Measurements from ENCODE around the gene DHCR7.

The DHCR7 gene

DNA sequence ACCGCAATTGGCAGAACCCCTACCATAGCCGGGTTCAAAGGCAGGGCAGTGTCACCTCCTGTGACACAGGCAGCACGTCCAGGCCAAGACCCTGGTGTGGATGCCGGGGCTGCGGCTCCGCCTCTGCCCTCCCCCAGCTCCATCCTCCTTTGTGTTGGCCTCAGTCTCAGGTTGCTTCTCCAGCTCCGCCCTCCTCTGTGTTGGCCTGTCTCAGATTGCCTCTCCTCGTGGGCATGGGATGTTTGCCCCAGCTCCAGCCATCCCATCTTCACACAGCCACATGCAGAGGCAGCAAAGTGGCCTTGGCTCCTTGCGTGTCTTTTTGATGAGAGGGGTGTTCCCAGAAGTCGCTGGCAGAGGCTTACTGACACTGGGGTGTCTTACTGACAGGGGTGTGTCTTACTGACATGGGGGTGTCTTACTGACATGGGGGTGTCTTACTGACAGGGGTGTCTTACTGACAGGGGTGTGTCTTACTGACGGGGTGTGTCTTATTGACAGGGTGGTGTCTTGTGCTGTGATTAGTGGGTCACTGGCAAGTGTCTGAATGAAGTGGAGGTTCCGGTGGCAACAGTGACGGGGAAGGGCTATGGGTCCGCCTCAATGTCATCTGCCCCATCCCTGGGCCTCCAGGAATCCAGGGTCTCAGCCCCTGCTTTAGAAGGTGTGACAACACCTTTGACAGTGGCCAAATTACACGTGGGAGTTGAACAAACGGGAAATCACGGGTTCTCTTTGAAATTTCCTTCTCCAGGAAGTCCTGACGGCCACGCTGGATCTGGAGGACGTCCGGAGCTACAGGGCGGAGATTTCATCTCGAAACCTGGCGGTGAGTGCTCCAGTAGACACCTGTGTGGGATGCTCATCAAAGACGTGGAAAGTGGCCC lies 29.7 kb upstream of the DHCR7 start:
- DNase-seq, result no peak

DNA sequence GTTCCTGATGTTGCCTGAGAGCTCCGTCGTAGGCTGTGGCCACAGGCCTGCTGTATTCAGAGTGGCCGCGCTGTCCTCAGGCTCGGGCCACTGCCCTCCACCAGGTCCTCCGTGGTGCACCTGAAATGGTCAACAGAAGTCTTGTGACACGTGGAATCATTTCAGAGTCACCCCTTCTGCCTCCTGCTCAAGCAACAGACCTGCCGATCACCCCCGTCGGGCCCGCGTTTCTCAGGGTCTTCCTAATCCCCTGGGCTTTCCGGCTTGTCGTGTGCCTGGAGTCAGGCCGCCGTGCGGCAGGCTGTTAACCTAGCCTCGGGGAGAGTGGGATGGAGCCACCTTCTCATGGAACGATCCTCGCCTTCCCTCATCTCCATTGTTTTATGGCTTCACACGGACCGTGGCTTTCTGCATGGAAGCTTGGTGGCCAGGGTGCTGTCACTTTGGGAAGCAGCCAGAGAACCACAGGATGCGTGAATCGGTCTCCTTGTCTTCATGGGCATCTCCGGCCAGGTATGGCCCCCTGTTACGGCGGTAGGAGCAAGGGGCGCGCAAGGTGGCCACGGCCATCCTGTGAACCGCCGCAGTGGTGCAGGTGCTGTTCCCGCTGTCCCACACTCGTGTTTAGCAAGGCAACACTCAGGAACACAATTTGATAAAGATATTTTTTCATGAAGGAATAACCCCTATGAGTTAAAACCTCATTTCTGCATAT lies 28.9 kb upstream of the DHCR7 start:
- DNase-seq, result no peak

DNA sequence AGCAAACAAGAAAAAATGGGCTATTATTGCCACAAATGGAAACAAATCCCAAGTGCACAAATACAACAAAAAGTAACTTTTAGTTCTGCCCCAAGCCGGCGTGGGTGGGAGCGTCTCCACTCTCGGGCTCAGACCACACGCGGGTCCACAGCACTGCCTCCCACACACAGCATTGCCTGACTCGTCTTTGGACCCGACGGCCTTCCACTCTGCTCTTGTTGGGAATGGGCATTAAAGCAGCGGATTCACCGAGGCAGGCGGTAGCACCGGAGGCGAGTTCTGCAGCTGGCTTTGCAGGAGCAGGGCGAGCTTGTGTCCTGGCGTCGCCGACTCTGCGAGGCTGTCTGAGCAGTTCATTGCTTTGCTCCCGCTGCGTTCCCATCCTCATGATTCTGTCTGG lies 27.8 kb upstream of the DHCR7 start:
- DNase-seq, result no peak

DNA sequence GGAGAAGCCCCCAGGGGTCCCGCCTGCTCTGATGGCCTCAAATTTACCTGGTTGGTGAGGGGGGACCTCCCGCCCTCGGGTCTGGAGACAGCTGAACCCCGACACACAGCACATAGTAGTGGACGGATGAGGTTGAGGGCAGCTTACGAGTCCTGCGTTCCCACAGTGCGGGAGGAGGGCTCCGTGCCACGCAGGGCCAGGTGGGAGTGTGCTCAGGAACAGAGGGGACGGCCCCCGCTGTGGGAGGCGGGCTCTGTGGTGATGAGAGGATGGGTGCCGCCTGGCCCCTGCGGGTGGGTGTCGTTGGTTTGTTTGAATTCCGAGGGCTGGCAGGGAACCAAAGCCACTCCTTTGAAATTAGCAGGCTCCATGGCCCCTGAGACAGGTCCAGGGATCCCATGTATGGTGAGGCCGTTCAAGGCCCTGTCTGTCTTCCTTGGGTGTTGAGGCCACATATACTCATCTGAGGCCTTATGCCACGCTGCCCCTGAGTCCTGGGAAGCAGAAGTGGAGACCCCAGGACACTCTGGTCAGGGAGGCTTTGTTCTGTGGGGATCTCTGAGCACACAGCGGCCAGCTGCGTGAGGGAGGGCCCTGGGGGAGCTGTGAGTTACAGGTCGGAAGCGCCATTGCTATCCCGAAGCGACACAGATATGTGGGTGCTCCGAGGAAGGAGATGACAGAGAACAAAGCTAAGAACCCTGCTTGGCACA lies 26.7 kb upstream of the DHCR7 start:
- DNase-seq, result no peak

DNA sequence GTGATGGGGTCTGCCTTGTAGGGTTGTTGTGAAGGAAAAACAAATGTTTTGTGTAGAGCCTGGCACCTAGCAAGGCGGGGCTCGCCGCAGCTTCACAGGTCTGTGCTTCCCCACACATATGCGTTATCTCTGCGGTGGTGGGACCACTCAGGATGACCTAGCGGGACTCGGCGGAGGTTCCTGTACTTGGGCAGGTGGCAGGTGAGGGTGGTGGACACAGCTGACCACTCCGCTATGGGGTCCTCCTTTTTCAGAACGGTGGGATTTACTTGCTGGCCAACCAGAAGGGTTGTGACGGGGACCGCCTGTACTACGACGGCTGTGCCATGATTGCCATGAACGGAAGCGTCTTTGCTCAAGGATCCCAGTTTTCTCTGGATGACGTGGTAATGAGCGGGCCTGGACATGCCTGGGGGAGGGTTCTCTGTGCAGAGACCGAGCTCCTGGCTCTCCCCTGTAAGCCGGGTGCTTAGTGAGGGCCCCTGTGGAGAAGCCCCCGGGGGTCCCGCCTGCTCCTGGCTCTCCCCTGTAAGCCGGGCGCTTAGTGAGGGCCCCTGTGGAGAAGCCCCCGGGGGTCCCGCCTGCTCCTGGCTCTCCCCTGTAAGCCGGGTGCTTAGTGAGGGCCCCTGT lies 26.1 kb upstream of the DHCR7 start:
- DNase-seq, result no peak

DNA sequence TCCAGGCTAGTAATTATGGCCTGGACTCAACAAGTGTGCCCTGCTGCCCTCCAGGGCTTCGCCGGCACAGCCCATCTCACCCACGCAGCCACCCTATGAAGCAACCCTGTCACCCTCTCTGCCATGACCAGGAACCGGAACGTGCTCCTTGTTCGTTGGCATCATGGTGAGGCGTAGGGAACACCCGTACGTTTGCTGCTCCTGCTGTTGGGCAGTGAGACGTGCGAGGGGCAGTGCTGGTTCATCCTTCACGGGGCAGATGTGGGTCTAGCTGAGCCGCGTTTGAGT lies 25.5 kb upstream of the DHCR7 start:
- DNase-seq, result no peak

DNA sequence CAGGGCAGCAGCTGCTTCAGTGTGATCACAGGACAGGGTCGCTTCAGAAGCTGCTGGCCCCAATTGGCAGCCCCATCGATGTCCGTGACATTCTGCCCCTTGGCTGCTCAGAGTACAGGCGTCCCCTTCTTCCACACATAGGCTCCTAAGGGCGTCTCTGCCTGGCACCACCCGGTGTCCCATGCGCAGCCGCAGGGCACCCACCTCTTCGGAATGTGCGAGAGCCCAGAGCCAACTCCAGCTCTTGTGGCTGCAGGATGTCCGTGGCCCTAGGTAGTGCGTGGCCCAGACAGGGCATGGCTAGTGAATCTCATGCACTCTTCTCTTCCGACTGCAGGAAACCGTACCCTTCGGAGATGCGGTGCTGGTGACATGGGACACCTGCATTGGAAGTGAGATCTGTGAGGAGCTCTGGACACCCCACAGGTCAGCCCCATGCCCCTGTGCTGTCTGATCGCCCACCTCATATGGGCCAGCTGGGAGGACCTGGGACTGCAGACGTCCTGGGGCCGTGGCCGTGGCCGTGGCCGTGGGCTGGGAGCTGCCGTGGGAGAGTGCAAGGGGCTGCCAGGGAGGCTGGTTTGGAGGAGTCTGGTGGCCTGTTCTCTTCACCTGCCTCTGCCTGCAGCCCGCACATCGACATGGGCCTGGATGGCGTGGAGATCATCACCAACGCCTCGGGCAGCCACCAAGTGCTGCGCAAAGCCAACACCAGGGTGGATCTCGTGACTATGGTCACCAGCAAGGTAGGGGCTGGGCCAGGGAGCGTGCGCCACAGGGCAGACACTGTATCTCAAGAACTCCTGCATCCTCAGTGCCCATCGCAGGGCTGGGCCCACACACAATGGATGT lies 25.0 kb upstream of the DHCR7 start:
- DNase-seq, result no peak

DNA sequence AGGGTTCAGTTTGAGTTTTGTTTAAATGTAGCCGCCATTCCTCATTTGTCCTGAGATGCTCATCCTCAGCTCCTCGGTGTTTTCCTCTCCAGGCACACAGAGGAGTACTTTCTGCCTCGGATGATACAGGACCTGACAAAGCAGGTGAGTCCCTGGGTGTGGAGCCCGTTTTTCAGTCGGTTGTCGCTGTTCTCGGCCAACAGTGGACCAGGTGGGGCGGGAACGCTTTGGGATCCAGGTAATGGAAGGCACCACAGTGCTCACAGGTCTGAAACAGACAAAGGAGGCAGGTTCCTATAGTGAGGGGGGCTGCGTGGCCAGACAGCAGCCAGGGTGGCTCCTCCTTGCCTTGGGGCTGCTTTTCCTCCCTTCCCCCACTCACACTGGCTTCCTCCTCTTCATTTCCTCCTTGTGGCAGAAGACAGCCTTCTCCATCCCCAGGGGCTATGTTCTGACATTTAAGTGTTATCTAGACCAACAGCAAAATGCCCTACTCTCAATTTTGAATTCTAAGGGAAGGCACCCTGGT lies 24.2 kb upstream of the DHCR7 start:
- no peak for DNase-seq

DNA sequence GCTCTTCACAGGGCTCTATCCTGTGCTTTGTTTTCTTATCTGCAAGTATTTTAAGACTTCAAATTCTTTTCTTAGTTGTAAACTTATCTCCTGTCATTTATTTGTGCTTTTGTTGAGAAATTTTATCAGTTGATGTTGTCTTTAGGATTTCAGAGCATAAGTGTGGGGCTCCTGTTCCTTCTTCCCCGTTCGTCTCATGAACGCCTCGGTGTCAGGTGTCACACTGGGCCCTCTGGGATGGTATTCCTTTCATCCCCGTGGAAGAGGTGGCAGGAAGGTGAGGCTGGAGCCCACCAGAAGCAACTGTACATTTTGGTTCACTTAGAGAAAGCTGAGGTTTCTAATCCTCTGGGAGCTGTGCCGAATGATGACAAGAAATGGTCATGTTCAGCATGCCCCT lies 22.8 kb upstream of the DHCR7 start:
- DNase-seq, result no peak

DNA sequence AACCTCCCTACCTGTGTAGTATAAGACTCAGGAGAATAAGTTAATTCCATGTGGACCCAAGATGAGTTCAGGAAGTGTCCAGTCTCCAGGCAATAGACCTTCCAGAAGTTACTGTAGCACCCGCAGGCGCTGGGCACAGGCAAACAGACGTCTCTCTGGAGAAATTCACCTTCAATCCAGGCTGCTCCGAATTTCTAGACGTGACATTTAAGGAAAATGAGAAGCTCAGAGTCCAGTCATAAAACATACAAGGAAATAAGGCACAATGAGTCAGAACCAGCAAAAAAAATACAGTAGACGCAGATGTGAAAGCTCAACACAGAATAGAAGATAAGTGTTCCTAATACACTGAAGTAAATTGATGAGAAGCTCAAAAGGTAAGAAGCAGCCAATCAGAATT lies 19.0 kb upstream of the DHCR7 start:
- DNase-seq, result no peak

DNA sequence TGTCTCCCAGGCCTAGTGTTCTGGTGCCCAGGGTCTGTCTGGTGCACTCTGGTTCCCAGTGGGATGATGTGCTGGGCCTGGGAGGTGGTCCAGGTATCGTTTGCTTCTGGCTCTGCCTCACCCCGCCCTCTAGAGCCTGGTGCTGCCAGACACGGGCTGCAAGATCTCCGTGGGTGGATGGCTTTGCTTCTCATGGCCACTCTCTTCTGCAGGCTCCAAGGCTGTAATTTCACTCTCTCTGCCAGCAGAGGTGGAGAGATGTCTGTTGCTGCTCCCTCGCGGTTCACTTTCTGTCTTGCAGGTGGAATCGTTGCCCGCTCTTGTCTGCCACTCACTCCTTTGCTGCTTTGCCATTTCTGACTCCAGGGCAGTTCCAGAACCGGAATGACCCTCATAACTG lies 18.2 kb upstream of the DHCR7 start:
- no peak for DNase-seq

DNA sequence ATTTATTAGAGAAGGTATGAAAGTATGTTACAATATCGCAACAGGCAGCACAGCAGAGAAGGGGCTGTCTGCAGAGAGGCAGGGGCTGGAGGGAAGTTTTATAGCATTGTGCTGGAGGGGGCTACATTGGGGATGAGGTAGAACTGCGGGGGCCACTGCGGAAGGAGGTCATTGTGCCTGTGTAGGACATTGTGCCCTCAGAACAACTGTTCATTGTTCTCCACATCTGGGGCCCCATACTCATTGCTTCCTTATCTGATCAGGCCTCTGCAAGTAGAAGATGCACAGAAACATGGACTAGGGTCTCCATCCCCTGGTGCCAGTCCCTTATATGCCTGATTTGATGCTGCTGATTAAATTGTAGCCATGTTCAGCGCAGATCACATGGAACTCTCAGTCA lies 16.9 kb upstream of the DHCR7 start:
- DNase-seq, result no peak

DNA sequence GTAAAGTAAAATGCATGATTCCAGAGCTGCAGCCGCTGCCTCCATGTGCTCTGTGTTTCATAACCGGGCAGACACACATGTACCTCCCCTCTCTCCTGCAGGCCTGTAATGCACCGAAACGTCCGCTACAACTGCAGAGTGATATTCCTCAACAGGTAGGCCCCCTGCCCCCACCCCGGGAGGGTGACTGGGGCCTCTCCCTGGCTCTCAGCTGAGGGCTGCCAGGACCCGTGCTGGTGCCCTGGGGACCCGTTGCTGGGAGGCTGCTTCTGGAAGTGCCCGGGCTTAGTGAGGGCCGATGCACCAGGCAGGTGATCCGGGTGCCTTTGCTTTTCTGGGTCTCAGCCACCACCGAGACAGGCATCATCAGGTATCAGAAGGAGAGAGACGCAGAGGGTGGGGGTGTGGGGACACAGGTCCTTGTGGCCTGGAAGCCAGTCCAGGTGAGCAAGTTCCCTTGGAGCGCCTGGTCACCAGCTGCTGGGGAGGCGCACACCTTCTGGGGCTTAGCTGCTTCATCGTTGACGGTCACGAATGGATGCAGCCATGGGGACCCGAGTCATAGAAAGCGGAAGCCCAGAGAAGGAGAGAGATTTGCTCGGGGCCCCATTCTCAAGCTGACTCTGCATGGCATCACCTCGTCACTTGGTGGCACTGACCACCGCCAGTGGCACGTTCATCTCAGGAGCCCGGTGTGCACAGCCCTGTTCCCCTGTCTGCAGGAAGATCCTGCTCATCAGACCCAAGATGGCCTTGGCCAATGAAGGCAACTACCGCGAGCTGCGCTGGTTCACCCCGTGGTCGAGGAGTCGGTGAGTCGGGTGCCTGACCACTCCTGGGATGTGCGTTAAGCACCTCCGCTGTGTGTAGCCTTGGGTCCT lies 15.4 kb upstream of the DHCR7 start:
- no peak for DNase-seq

DNA sequence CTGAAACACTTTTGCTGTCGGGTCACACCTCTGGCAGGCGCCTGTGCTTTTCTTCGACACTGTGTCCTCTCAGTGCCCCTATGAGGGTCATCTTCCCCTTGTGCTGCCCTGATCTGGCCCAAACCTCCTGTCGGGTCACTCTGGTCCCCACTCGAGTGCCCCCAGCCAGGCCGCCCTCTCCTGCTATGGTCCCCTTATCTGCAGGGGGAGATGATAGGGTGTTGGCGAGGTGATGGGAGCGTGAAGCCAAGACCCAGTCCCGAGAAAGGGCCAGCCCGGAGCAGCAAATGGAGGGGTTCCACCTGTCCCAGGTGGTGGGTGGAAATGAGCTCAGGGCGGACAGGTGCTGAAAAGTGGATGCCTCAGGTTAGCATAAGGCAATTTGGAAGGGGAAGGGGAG lies 14.5 kb upstream of the DHCR7 start:
- DNase-seq, result no peak

DNA sequence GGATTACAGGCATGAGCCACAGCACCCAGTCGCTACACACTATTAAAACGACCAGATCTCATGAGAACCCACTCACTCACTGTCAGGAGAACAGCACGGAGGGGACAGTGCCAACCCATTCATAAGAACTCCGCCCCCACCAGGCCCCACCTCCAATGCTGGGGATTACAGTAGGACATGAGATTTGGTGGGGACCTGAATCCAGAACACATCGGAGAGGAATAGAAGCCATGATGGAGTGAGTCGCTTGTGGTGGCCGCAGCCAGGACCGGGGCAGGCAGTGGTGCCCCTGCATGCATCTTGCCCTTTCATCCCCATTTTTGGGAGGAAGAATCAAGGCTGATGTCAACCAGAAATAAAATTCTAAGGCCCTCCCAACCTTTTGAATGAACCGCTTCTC lies 13.5 kb upstream of the DHCR7 start:
- no peak for DNase-seq

DNA sequence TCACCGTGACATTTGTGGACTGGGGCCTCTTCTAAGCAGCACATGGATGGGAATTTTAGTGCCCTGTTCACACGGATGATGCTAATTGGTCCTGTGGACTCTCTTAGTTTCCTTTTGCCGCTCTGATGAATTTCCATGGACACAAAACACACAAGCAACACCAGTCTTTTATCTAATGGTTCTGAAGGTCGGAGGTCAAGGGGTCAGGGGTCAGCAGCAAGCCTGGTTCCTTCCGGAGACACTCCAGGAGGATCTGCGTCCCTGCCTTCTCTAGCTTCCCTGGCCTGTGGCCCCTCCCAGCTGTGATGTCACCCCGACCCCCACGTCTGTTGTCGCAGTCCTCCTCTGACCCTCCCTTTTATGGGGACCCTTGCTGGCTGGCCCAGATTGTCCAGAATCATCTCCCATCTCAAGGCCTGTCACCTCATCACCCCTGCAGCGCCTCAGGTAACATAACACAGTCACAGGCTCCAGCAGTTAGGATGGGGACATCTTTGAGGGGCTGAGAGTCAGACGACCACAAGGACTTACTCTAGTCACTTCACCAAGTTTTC lies 11.7 kb upstream of the DHCR7 start:
- DNase-seq, result no peak

DNA sequence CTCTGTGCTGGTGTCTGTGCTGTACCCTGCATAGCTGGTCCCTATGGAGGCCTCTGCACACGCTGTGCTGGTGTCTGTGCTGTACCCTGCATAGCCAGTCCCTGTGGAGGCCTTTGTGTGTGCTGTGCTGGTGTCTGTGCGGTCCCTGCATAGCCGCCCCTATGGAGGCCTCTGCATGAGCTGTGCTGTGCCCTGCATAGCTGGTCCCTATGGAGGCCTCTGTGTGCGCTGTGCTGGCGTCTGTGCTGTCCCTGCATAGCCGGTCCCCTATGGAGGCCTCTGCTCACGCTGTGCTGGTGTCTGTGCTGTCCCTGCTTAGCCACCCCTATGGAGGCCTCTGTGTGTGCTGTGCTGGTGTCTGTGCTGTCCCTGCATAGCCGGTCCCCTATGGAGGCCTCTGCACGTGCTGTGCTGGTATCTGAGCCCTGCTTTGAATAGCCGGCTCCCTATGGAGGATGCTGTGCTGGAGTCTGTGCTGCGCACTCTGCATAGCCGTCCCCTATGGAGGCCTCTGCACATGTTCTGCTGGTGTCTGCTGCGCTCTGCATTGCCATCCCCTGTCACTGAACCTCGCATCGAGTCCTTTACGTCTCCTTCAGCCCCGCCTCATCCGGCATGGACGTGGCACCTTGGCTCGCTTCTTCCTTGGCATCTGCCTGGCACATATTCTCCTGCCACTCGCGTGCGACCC lies 11.0 kb upstream of the DHCR7 start:
- no peak for DNase-seq

DNA sequence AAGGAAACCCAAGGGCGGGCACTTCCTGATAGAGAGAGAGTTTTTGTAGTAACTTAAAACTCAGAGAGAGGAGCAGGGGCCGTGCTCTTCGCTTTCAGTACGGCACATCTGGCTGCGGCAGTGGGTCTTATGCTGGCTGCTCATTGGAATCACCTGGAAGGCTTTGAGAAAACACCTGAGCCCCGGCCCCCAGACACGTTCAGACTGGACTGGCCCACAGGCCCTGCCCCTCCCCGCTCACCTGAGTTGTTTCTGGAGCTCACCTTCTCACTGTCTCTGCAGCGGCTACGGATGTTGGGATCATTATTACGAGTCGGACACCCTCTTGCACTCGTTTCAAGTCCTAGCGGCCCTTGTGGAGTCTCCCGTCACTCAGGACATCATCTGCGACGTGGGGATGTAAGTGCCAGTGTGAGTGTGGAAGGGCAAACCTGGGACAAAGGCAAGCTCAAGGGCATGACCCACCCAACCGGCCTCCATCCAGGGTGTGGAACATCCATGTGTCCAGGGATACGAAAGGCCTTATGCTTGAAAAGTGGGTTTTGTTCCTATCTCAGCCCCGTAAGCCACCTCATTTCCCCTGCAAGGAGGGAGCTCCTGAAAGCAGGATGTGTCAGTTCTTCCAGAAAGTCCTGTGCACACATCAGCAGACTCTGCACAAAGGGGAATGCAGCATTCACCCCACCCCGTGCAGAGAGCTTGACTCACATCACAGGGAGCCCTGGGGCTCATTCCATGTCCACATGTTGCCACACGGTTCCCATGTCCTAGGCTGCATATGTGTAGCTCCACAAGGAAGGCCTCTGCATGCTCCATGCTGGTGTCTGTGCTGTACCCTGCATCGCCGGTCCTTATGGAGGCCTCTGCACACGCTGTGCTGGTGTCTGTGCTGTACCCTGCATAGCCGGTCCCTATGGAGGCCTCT lies 10.2 kb upstream of the DHCR7 start:
- no peak for DNase-seq

DNA sequence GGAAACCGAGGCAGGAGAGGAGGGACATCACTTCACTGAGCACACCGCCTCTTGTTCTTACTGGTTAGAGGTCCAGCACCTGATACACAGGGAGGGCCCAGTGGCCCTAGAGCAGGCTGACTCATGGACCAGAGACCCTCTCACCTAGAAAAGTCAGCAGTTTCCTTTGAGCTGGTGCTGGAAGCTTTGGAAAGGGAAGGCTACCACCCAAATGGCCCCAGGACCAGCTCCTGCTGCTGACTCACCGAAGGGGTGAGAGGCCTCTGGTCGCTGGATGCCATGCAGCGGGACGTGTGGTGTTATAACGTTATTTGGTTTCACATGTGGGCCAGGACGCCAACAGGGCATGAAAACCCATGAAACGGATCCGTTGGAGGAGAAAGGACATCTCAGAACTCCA lies 8.6 kb upstream of the DHCR7 start:
- DNase-seq, result no peak
